Activated T-cell treated with anti-CD3 and anti-CD28 coated beads, Interleukin-2, amount 50 U/mL, for 72 hours (primary cell): ENCODE data around the gene C16orf96. TPM values are rescaled to one million over a fixed set of nuclear protein-coding genes. Genes with fewer than 3 reads are reported as not detected.

Source experiments
- ATAC-seq, 2 donors: fragments of 150-1000 bp; cut with Tn5 transposase; replicated peaks in 1 of 2; 2 replicates each; pipeline ENCODE4 v1.10.0; 2021; ENCODE audit warnings: moderate library complexity in 2 of 2, mild to moderate bottlenecking in 1 of 2
- DNase-seq, 2 donors: peaks; one replicate each; pipeline ENCODE4 v3.0.0; 2021 to 2022; ENCODE audit warnings: mixed read lengths in 1 of 2
- H3K27ac Mint-ChIP-seq: one replicate; pipeline ENCODE4 v1.8.0; 2022; ENCODE audit warnings: mild to moderate bottlenecking, moderate library complexity, mixed read lengths
- H3K27me3 Mint-ChIP-seq: one replicate; pipeline ENCODE4 v1.8.0; 2022; ENCODE audit warnings: low read depth, mixed read lengths
- H3K36me3 Mint-ChIP-seq, 2 donors: one replicate each; pipeline ENCODE4 v1.8.0; 2022; ENCODE audit warnings: mixed read lengths in 2 of 2, mild to moderate bottlenecking in 1 of 2; ENCODE audit not compliant: insufficient read depth in 2 of 2
- H3K4me1 Mint-ChIP-seq: one replicate; pipeline ENCODE4 v1.8.0; 2022; ENCODE audit warnings: low read depth, mixed read lengths
- H3K4me3 Mint-ChIP-seq, 2 donors: one replicate each; pipeline ENCODE4 v1.8.0; 2022; ENCODE audit warnings: mild to moderate bottlenecking in 2 of 2, mixed read lengths in 2 of 2, moderate library complexity in 2 of 2
- H3K9me3 Mint-ChIP-seq, 2 donors: one replicate each; pipeline ENCODE4 v1.8.0; 2022; ENCODE audit warnings: mixed read lengths in 2 of 2
- total RNA-seq, 2 donors: library from RNA; stranded (reverse); gene quantifications; one replicate each; pipeline ENCODE4 v1.2.3, GENCODE V29; 2022

C16orf96 gene
- total RNA-seq, 2 donors from 2014 or later = 0.51 to 0.55 TPM

DNA sequence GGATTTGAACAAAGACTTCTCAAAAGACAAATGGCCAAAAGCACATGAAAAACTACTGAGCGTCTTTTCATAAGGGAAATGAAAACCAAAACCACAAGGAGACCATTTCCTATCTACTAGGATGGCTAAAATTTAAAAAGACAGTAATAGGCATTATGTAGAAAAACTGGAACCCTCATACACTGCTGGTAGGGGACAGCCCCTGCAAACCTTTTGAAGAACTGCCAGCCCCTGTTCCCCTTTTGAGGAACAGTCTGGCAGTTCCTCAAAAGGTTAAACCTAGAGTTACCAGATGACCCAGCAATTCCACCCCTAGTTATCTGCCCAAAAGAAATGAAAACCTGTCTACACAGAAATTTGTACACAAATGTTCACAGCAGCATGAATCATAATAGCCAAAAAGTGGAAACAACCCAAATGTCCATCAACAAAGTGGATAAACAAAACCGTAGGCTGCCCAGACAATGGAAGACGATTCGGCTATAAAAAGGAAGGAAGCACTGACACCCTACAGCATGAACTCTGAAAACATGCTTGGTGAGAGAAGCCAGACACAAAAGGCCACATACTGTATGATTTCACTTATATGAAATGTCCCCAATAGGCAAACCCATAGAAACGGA lies 40.4 kb upstream of the C16orf96 start:
- Mint-ChIP-seq H3K27me3 (no peaks in the 10 kb centered on the region), H3K4me3 (peak overlapping the region; percentile 48 to 92), H3K27ac (peak overlapping the region; percentile 98), H3K36me3 (peaks cover 0 to 4% of the 10 kb centered on the region in 2 donors), H3K9me3 (no peaks in the 10 kb centered on the region), H3K4me1 (peaks cover 27% of the 10 kb centered on the region)
- DNase-seq (no peak), ATAC-seq (peak; percentile 22 to 41)

DNA sequence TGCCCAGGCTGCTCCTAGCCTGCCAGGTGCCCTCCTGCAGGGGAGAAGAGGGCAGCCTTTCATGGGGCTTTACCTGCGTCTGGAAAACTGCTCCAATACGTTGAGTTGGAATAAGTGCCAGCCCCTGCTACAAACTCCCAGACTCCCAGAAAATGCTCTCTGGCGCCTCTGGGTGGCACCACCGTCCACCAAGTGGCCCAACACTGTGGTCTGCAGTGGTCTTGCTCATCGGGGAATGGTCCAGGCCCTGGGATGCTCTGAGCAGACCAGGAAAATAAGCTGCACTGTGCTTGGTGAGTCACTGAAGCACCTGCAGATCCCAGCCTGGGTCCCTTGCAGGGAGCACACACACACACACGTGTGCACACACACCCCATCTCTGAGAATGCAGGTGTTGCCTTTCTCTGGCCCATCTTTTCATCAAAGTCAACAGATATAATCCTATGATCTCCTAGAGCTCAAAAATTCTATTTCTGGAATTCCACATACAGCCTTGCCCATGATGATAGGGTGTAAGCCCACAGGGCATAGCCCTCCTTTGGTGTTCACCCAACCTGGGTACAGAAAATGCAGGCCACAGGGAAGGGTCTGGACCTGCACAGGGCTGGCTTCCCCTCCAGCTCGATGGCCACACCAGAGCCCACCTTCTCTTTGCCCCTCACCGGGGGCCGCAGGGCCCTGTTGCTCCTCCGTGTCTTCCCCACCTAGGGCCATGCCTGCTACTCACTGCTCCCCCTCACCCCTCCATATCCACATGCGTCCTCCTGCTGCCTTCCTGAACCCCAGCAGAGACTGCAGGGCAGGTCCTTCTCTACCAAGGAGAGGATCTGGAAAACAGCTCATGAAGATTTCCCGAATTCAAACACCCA lies 38.1 kb upstream of the C16orf96 start:
- ATAC-seq (peak in 1 of 2 donors; percentile 31), DNase-seq (no peak)
- Mint-ChIP-seq H3K4me3 (no peak overlapping the region), H3K27me3 (no peaks in the 10 kb centered on the region), H3K9me3 (no peaks in the 10 kb centered on the region), H3K27ac (no peak overlapping the region), H3K36me3 (peaks cover 0 to 2% of the 10 kb centered on the region in 2 donors), H3K4me1 (peaks cover 27% of the 10 kb centered on the region)

DNA sequence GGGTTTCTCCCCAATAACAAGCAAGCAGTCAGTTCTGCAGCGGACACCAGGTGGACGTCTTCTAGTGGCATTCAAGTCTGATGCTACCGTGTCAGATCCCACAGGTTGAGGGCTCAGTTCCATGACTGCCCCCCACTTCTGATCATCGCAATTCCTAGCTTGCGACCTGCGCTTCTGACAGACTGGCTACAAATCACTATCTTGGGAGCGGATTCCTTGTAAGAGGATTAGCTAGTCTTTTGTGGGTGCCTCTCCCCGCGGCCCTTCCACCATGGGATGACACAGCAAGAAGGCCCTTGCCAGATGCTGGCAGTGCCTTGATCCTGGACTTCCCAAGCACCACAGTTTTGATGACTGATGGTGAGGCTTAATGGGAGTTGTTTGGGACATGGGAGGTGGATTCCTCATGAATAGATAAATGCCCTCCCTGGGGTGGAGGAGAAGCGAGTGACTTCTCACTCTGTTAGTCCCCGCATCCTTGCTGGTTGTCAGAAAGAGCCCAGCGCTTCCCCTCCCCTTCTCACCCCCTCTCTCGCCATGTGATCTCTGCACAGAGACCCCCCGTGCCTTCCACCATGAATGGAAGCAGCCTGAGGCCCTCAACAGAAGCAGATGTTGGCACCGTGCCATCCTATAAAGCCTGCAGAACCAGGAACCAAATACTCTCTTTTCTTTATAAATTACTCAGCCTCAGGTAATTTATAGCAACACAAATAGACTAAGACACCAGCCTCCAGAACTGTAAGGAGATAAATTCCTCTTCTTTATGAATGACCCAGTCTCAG lies 36.7 kb upstream of the C16orf96 start:
- Mint-ChIP-seq H3K27ac (no peak overlapping the region), H3K4me3 (no peak overlapping the region), H3K4me1 (peaks cover 22% of the 10 kb centered on the region), H3K36me3 (peaks cover 0 to 2% of the 10 kb centered on the region in 2 donors), H3K27me3 (no peaks in the 10 kb centered on the region), H3K9me3 (no peaks in the 10 kb centered on the region)
- DNase-seq (no peak), ATAC-seq (no peak)

DNA sequence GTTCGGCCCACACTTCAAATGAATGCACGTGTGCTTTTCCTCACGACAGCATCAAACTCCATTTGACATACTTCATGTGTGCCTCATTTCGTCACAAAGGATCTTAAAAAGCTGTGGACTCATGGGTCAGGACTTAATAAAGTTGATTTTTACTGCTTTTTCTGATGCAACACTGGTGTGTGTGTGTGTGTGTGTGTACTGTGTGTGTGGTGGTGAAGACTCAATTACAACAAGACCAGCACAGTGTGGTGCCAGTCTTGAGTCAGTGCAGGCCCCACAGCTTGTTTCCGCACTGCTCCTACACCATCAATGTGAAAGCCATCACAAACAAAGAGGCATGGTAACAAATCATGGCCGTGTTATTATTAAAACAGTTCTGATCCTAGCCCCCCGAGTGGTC lies 35.2 kb upstream of the C16orf96 start:
- H3K27me3 Mint-ChIP-seq = no peaks in the 10 kb centered on the region
- no peak overlapping the region for H3K4me3 Mint-ChIP-seq
- H3K9me3 Mint-ChIP-seq = no peaks in the 10 kb centered on the region
- H3K36me3 Mint-ChIP-seq = no peaks in the 10 kb centered on the region
- DNase-seq (no peak), ATAC-seq (no peak)
- no peak overlapping the region for H3K27ac Mint-ChIP-seq
- H3K4me1 Mint-ChIP-seq = peaks cover 7% of the 10 kb centered on the region

DNA sequence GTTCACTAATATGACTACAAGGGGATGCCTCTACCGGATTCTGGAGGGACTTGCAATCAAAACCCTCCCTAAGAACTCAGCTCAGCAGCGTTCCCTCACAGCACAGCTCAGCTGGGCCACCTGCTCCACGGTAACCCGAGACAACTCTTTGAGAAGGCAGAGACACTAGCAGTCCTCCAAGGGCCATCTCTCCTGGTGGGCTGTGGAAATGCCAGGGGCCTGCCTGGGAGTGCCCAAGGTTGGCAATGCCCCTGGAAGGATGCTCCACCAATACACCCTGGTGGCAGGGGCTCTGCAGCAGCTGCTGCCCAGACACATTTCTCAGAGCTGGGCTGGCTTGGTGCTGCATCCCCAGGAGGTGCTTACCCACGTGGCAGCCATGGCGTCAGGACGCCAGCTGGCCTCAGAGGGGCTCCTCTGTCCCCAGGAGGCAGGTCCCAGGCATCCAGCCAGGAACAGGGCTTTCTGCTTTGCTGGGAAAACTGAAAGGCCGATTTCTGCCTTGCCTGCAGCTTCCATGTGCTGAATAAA lies 34.0 kb upstream of the C16orf96 start:
- Mint-ChIP-seq H3K4me1 (peaks cover 12% of the 10 kb centered on the region), H3K36me3 (no peaks in the 10 kb centered on the region), H3K27ac (no peak overlapping the region), H3K4me3 (no peak overlapping the region), H3K9me3 (no peaks in the 10 kb centered on the region), H3K27me3 (no peaks in the 10 kb centered on the region)
- ATAC-seq (no peak), DNase-seq (no peak)

DNA sequence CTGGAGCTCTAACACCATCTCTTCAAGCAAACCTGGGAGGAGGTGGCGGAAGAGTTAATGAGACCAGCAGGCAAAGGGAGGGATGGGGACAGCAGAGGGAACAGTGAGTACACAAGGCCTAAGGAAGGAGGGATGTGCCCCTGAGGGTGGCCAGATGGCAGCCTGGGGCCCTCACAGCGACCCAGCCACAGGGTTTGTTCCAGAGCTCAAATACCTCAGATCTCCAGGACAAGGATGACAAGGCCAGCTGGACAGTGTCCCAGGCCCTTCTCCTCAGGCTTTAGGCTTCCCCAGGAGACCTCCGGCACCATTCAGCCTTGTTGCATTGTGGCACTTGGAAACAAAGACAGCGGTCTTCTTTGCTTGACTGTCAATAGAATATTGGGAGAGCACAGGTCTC lies 32.5 kb upstream of the C16orf96 start:
- Mint-ChIP-seq H3K4me3 (no peak overlapping the region), H3K4me1 (peaks cover 28% of the 10 kb centered on the region), H3K36me3 (no peaks in the 10 kb centered on the region), H3K27ac (no peak overlapping the region), H3K27me3 (no peaks in the 10 kb centered on the region), H3K9me3 (no peaks in the 10 kb centered on the region)
- DNase-seq = no peak
- ATAC-seq = no peak

DNA sequence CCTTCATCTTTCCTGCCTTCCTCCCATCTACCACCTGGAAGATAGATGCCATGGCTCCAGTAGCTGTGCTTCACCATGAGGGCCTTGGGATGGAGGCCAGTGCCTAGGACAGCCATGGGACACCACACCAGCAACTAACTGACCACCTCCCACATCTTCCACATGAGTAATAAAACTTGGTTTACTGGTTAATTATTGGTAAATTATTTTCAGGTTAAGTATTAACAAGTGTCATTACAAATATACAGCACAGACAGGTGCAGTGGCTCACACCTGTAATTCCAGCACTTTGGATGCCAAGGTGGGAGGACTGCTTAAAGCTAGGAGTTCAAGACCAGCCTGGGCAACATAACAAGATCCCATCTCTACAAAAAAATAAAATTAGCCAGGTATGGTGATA lies 31.6 kb upstream of the C16orf96 start:
- Mint-ChIP-seq H3K4me1 (peaks cover 37% of the 10 kb centered on the region), H3K27ac (no peak overlapping the region), H3K27me3 (no peaks in the 10 kb centered on the region), H3K9me3 (no peaks in the 10 kb centered on the region), H3K4me3 (no peak overlapping the region), H3K36me3 (no peaks in the 10 kb centered on the region)
- ATAC-seq (no peak), DNase-seq (no peak)

DNA sequence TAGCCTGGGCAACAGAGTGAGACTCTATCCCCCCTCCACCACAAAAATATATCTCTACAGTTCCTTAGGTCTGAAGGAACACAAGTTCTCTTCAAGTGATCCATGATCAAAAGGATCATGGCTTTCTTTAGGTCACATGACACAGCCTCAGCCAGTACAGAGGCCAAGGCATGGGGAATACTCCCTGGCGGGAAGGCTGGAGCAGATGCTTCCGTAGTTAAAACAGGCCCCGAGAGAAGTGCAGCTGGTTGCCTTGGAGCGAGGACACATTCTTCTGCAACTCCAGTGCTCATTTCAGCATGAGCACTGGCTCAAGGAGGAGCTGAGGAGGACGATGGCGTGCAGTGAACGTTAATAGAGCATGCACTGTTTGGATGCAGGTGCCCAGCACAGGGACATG lies 31.1 kb upstream of the C16orf96 start:
- H3K27ac Mint-ChIP-seq = no peak overlapping the region
- H3K27me3 Mint-ChIP-seq = no peaks in the 10 kb centered on the region
- H3K9me3 Mint-ChIP-seq = no peaks in the 10 kb centered on the region
- H3K4me1 Mint-ChIP-seq = peaks cover 42% of the 10 kb centered on the region
- ATAC-seq = no peak
- H3K4me3 Mint-ChIP-seq = no peak overlapping the region
- no peaks in the 10 kb centered on the region for H3K36me3 Mint-ChIP-seq
- no peak for DNase-seq

DNA sequence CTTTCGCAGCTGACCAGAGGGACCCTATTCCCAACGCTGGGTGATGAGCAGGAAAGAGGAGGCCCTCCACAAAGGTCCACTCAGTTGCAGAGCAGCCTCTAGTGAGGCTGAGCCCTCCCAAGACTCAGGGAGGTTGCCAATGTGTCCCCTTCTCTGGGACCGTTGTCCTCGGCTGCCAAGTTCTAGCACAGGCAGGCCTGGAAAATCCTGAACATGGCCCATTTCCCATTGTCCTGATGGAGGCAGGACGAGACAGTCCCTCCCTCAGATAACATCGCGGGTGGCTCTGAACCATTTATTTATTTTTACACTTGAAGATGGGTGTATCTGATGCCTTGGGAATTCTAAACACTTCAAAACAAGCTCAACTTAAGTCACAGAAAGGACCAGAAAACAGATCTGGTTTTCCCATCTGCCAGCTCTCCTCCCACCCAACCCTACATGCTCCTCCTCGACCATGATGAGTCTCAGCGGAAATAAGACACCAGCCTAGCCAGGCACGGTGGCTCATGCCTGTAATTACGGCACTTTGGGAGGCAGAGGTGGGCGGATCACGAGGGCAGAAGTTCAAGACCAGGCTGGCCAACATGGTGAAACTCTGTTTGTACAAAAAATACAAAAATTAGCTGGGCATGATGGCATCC lies 30.4 kb upstream of the C16orf96 start:
- peaks cover 48% of the 10 kb centered on the region for H3K4me1 Mint-ChIP-seq

DNA sequence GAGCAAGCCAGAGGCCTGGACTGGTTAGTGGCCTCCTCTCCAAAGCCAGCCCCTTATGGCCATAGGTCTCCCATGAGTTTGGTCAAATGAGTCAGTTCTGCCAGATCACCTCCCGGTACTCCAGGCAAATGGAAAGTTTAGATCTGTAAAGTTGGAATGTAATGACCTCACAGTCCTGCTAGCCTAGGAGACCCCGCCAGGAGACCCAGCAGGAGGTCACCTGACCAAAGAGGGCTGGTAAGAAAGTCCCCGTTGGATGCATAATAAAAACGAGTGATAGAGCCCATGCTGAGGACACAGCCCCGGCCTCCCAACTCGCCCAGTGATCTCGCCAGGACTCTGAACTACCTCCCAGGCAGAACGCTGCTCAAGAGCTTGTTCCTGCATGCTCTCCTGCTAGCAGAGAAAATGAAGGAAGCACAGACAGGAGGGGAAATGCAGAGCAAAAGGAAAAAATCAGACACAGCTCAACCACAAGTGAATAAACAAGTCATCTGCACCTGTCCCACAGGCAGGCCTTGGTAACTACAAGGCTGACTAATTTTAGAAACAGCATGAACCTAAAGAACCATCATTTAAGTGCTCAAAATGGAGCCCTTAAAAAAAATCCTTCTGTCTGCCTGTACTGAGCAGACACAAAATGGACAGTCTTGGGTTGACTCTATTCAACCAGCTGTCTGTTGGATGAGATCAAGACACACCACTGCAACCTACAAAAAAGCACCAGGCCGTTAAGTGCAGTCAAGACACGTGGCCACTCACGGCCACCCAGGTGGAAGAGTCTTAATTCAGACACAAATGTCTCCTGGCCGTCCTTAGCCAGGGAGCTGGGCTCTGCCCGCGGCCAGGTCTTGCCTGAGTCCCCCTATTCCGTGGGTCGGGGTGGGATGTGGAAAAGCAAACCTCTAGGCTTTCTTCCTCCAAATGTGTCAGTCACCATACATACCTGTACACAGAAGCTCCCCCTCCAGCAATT lies 26.8 kb upstream of the C16orf96 start:
- Mint-ChIP-seq H3K4me1 (peaks cover 60% of the 10 kb centered on the region), H3K36me3 (peaks cover 4% of the 10 kb centered on the region in 2 donors), H3K27me3 (no peaks in the 10 kb centered on the region), H3K9me3 (no peaks in the 10 kb centered on the region), H3K27ac (peak overlapping the region; percentile 96), H3K4me3 (peak overlapping the region; percentile 78 to 79)
- DNase-seq (peak; percentile 36 to 44), ATAC-seq (peak; percentile 91)

More for the DNA sequence above, 30.4 kb upstream of the C16orf96 start:
- Mint-ChIP-seq H3K9me3 (no peaks in the 10 kb centered on the region), H3K4me3 (no peak overlapping the region), H3K27me3 (no peaks in the 10 kb centered on the region), H3K36me3 (no peaks in the 10 kb centered on the region), H3K27ac (no peak overlapping the region)
- DNase-seq (no peak), ATAC-seq (no peak)

DNA sequence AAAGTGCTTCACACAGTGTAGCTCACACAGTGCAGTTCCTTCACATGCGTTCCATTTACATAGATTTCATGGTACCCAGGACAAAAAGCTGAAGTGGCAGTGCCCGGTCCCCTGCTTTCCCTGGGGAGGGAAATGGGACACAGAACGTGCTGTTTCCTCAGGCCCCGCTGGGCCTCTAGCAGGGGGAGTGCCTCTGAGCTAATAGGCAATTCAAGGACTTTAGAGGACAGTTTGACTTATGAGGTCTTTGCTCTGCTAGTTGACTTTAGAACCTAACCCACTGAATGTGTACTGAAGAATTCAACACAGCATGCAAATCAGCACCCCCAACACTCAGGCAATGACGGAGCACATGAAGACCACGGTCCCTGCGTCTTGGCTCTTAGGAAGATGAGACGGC lies 24.3 kb upstream of the C16orf96 start:
- Mint-ChIP-seq H3K27ac (no peak overlapping the region), H3K9me3 (no peaks in the 10 kb centered on the region), H3K4me1 (peaks cover 80% of the 10 kb centered on the region)

DNA sequence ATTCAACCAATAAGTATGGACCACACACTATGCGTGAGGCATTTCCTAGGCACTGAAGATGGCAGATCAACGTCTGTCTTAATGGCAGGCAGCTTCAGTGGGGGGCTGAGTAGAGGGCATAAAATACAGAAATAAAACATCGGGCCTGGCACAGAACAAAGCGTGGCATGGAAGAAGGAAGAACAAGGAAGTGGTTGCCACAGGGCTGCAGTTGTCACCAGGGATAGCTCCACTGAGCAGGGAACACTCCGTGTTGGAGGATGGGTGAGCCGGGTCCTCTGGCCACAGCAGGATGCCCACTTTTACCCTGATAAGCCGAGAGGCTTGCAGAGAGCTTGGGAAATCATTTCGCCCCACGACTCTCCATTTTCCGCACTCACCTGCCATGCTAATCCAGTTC lies 23.9 kb upstream of the C16orf96 start:
- DNase-seq (no peak), ATAC-seq (no peak)
- Mint-ChIP-seq H3K4me3 (no peak overlapping the region), H3K36me3 (peaks cover 4% of the 10 kb centered on the region in 2 donors), H3K9me3 (no peaks in the 10 kb centered on the region), H3K27me3 (no peaks in the 10 kb centered on the region), H3K4me1 (peaks cover 80% of the 10 kb centered on the region), H3K27ac (no peak overlapping the region)

More for the DNA sequence above, 24.3 kb upstream of the C16orf96 start:
- DNase-seq (no peak), ATAC-seq (no peak)
- no peaks in the 10 kb centered on the region for H3K27me3 Mint-ChIP-seq
- H3K4me3 Mint-ChIP-seq = no peak overlapping the region
- peaks cover 4% of the 10 kb centered on the region in 2 donors for H3K36me3 Mint-ChIP-seq
